ENCODE results near the gene NUDT9. TPM values are rescaled to one million over a fixed set of nuclear protein-coding genes. Genes with fewer than 3 reads are reported as not detected.

The NUDT9 gene
- total RNA-seq, 1 experiment from 2014 or later, result 14.7 TPM

DNA sequence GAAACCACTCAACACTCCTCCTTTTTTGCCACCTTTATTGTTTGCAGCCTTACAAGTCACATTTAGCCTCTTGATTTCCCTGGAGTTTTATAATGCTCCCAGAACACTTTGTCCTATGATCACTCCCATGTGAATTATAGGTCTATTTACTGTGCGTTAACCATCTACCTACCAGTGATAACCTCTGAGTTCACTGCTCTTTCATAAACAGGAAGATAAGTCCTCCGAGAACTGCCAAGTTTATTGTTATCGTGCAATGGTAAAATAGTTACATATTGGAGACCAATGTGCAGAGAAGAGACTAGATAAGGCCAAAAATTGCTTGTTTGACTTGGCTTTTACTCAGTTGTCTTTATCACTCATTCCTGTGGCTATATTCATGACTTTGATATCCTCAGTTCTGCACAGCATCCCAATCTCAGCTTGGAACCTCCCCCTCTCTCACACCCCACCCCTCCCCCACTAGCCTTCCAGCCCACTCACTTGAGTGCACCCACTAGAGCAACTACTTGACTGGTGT, 12.9 kb upstream of the NUDT9 start:
- ChIA-PET CTCF (no interaction called here), POLR2A (ENCODE audit: unreplicated experiment) (no interaction called here)
- no TSS peak for BruUV-seq (replicated peaks)
- no peak for DNase-seq
- H3K4me3 ChIP-seq (ENCODE audit: low read length), result no peak overlapping the region
- no peak overlapping the region for H3K9ac ChIP-seq (ENCODE audit: low read length)
- TF ChIP-seq EZH2phosphoT487 (IDR thresholded peaks at IDR 0.05; ENCODE audit: borderline replicate concordance, low read length) (no peak), EZH2 (IDR thresholded peaks at IDR 0.05; ENCODE audit: low read length, unreplicated experiment) (no peak), CTCF (conservative IDR thresholded peaks at IDR 0.05; ENCODE audit: low read depth, low read length) (no peak)
- no peak overlapping the region for H3K27ac ChIP-seq (ENCODE audit: low read length)
- no peaks in the 10 kb centered on the region for H4K20me1 ChIP-seq (ENCODE audit: low read length)
- H3F3A ChIP-seq (ENCODE audit: low read length, unreplicated experiment), result no peaks in the 10 kb centered on the region
- no peaks in the 10 kb centered on the region for H3K9me3 ChIP-seq (ENCODE audit: low read length)
- no peaks in the 10 kb centered on the region for H3K36me3 ChIP-seq (ENCODE audit: low read depth, low read length)
- no peaks in the 10 kb centered on the region for H3K79me2 ChIP-seq (ENCODE audit: low read length)
- no peaks in the 10 kb centered on the region for H3K9me2 ChIP-seq (replicated peaks; ENCODE audit: low read length)
- H2AFZ ChIP-seq (ENCODE audit: low read length), result no peak overlapping the region
- H3K27me3 ChIP-seq (ENCODE audit: low read length), result no peaks in the 10 kb centered on the region
- no peaks in the 10 kb centered on the region for H3K4me1 ChIP-seq (ENCODE audit: insufficient read depth, low read length)
- H3K4me2 ChIP-seq (ENCODE audit: low read length), result no peak overlapping the region
- intact Hi-C loops (cut with micrococcal nuclease), result no loop called here
- ATAC-seq, result no peak

DNA sequence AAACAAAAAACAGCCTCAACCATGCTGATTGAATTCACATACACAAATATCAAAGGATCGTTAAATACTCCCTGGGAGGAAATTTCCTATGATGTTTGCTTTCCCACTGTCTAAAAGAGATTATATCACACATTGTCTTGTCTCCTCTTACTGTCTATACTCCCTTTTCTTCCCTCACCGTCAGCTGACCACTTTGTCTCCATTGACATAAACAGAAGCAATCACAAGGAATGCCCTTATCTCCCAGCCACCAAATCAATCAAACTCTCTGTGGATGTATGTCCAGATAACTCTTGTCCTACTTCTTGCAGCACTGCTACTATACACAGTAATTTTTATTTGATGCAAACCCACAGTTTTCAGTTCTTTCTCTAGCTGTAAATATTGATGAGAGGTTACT, 12.2 kb upstream of the NUDT9 start:
- no peaks in the 10 kb centered on the region for H3K4me1 ChIP-seq (ENCODE audit: insufficient read depth, low read length)
- BruUV-seq (replicated peaks), result no TSS peak
- TF ChIP-seq EZH2phosphoT487 (IDR thresholded peaks at IDR 0.05; ENCODE audit: borderline replicate concordance, low read length), result no peak
- H3K4me2 ChIP-seq (ENCODE audit: low read length), result no peak overlapping the region
- POLR2A ChIA-PET (ENCODE audit: unreplicated experiment), result no interaction called here
- H3K4me3 ChIP-seq (ENCODE audit: low read length), result no peak overlapping the region
- no peaks in the 10 kb centered on the region for H3K9me3 ChIP-seq (ENCODE audit: low read length)
- no peaks in the 10 kb centered on the region for H3K9me2 ChIP-seq (replicated peaks; ENCODE audit: low read length)
- ATAC-seq, result no peak
- no peak overlapping the region for H3K27ac ChIP-seq (ENCODE audit: low read length)
- no peaks in the 10 kb centered on the region for H3F3A ChIP-seq (ENCODE audit: low read length, unreplicated experiment)
- H3K36me3 ChIP-seq (ENCODE audit: low read depth, low read length), result no peaks in the 10 kb centered on the region
- no peak for DNase-seq
- no peak overlapping the region for H2AFZ ChIP-seq (ENCODE audit: low read length)
- H3K9ac ChIP-seq (ENCODE audit: low read length), result no peak overlapping the region
- intact Hi-C loops (cut with micrococcal nuclease), result no loop called here
- no peaks in the 10 kb centered on the region for H4K20me1 ChIP-seq (ENCODE audit: low read length)
- CTCF ChIA-PET, result no interaction called here
- H3K79me2 ChIP-seq (ENCODE audit: low read length), result no peaks in the 10 kb centered on the region
- H3K27me3 ChIP-seq (ENCODE audit: low read length), result no peaks in the 10 kb centered on the region

DNA sequence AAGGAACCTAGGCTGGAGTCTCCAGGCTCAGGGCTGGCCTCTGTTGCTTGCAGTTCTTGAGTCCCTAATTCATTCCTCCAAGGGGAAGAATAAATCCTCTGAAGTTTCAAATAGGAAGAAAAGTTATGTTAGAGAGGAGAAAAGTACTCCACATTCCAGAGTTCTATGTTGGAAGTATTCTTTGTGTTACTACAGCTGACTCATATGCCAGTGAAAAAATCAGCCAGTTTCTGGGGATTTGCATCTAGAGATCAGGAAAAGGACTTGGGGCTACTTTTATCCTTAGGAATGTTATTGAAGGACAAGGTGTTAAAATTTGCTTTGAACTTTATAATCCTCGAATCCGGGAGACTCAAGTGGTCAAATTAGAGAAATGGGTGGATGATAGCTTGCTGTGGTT, 11.7 kb upstream of the NUDT9 start:
- Histone ChIP-seq H3K4me2 (ENCODE audit: low read length) (no peak overlapping the region), H3F3A (ENCODE audit: low read length, unreplicated experiment) (no peaks in the 10 kb centered on the region), H3K4me3 (ENCODE audit: low read length) (no peak overlapping the region), H3K36me3 (ENCODE audit: low read depth, low read length) (no peaks in the 10 kb centered on the region), H3K9ac (ENCODE audit: low read length) (no peak overlapping the region), H3K79me2 (ENCODE audit: low read length) (no peaks in the 10 kb centered on the region), H3K27me3 (ENCODE audit: low read length) (no peaks in the 10 kb centered on the region), H4K20me1 (ENCODE audit: low read length) (no peaks in the 10 kb centered on the region), H2AFZ (ENCODE audit: low read length) (no peak overlapping the region), H3K9me3 (ENCODE audit: low read length) (no peaks in the 10 kb centered on the region), H3K27ac (ENCODE audit: low read length) (no peak overlapping the region), H3K4me1 (ENCODE audit: insufficient read depth, low read length) (no peaks in the 10 kb centered on the region), H3K9me2 (replicated peaks; ENCODE audit: low read length) (no peaks in the 10 kb centered on the region)
- CTCF ChIA-PET, result no interaction called here
- no TSS peak for BruUV-seq (replicated peaks)
- no peak for ATAC-seq
- TF ChIP-seq CTCF (conservative IDR thresholded peaks at IDR 0.05; ENCODE audit: low read depth, low read length) (no peak), EZH2phosphoT487 (IDR thresholded peaks at IDR 0.05; ENCODE audit: borderline replicate concordance, low read length) (no peak), EZH2 (IDR thresholded peaks at IDR 0.05; ENCODE audit: low read length, unreplicated experiment) (no peak)
- intact Hi-C loops (cut with micrococcal nuclease), result no loop called here
- DNase-seq, result no peak
- POLR2A ChIA-PET (ENCODE audit: unreplicated experiment), result no interaction called here
